ENCODE data around the gene C4orf50. TPM values are rescaled to one million over a fixed set of nuclear protein-coding genes. Genes with fewer than 3 reads are reported as not detected.

C4orf50 gene
- polyA plus RNA-seq (2013) = not detected in 2 replicates

DNA sequence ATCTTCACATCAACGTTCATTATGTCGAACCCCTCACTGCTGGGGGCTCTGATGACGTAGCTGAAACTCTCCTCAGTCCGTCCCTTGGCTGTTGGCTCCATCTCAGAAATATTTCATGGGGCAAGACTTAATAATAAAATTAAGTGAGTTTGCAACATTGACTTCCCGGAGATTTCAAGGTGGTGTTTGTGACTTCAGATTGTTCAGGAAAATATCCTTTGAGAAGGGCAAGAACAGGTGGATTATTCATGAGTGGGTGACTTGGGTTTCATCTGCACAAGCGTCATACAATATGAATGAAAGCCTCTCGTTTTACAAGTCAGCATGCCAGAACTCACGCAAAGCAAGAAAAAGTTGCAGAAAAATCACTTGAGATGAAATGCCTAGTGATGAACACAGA, at the start of gene C4orf50:
Gene C4orf50, minus strand, starts transcription at position 101 of the 400 bp plus-strand sequence.
- Histone ChIP-seq H3K4me3 (ENCODE audit: low read depth, low read length) (no peak within 1 kb of the TSS), H3K14ac (ENCODE audit: low read length) (no peak within 1 kb of the TSS), H3K27me3 (ENCODE audit: insufficient read depth, low read length) (no peaks in the 10 kb centered on the region), H3K79me1 (ENCODE audit: low read length) (no peaks in the 10 kb centered on the region), H3K36me3 (ENCODE audit: control insufficient read depth in 1 of 2, insufficient read depth in 2 of 2, low read length in 2 of 2) (no peaks in the 10 kb centered on the region), H2AFZ (ENCODE audit: insufficient read depth, low read length, poor library complexity) (no peak within 1 kb of the TSS), H3K23ac (ENCODE audit: low read length) (no peak within 1 kb of the TSS), H3K4me1 (ENCODE audit: control insufficient read depth in 1 of 2, insufficient read depth in 2 of 2, low read length in 2 of 2) (no peaks in the 10 kb centered on the region), H3K4ac (ENCODE audit: low read depth, low read length) (no peak within 1 kb of the TSS), H2BK5ac (ENCODE audit: low read depth, low read length, poor library complexity) (no peak within 1 kb of the TSS), H3K18ac (ENCODE audit: low read length) (no peak within 1 kb of the TSS), H3K79me2 (ENCODE audit: control insufficient read depth, insufficient read depth, low read length, poor library complexity) (no peaks in the 10 kb centered on the region), H3K9ac (ENCODE audit: low read length) (no peak within 1 kb of the TSS), H3K27ac (ENCODE audit: low read depth, low read length) (no peak within 1 kb of the TSS), H3K9me3 (ENCODE audit: insufficient read depth, low read depth, low read length) (no peaks in the 10 kb centered on the region), H4K8ac (ENCODE audit: low read depth, low read length) (no peak within 1 kb of the TSS), H4K12ac (ENCODE audit: low read depth, low read length) (no peak within 1 kb of the TSS), H2BK12ac (ENCODE audit: low read length) (no peak within 1 kb of the TSS), H2BK120ac (ENCODE audit: insufficient read depth, low read length, poor library complexity) (no peak within 1 kb of the TSS), H4K91ac (ENCODE audit: low read depth, low read length) (no peak within 1 kb of the TSS), H3K4me2 (ENCODE audit: low read length) (no peak within 1 kb of the TSS), H2AK5ac (ENCODE audit: low read length) (no peak within 1 kb of the TSS)
- no CpG with 5 or more reads among the region's 8 CpGs for WGBS (ENCODE audit: extremely low coverage, insufficient coverage, insufficient read length)
- no peak for DNase-seq

DNA sequence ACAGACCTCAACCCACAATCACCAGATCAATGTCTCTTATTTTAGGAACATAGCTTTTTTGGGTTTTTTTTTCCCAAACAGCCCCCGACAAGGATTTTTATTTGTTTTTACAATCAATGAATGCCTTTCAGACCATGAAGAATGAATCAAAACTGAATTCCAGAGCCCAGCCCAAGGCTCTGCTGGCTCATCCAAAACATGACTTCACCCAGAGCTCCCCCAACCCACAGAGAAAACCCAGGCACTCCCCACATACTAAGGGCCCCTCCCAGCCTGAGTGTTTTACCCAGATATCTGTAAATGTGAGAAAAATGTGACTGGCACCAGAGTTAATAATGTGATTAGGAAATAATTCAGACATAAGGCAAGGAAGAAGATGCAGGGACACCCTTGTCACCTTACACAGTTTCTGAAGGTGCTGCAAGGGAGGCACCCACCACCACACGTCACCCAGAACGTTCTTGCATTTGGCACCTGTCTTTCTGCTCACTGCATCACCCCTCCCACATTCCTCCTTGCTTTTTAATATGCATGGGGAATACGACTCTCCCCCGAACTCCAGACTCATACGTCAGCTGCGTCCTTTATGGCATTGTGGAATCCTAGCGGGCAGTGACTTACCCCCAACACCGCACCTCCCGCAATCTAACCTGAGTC, 47.8 kb upstream of the C4orf50 start:
- Histone ChIP-seq H3K4me1 (ENCODE audit: control insufficient read depth in 1 of 2, insufficient read depth in 2 of 2, low read length in 2 of 2) (no peaks in the 10 kb centered on the region), H3K27me3 (ENCODE audit: insufficient read depth, low read length) (no peaks in the 10 kb centered on the region), H3K36me3 (ENCODE audit: control insufficient read depth in 1 of 2, insufficient read depth in 2 of 2, low read length in 2 of 2) (no peaks in the 10 kb centered on the region), H3K4me2 (ENCODE audit: low read length) (no peak overlapping the region), H3K79me1 (ENCODE audit: low read length) (no peaks in the 10 kb centered on the region), H3K9me3 (ENCODE audit: insufficient read depth, low read depth, low read length) (peaks cover 14% of the 10 kb centered on the region), H4K8ac (ENCODE audit: low read depth, low read length) (no peak overlapping the region), H2AK5ac (ENCODE audit: low read length) (no peak overlapping the region), H4K12ac (ENCODE audit: low read depth, low read length) (no peak overlapping the region), H3K4ac (ENCODE audit: low read depth, low read length) (no peak overlapping the region), H3K79me2 (ENCODE audit: control insufficient read depth, insufficient read depth, low read length, poor library complexity) (no peaks in the 10 kb centered on the region), H3K14ac (ENCODE audit: low read length) (no peak overlapping the region), H3K4me3 (ENCODE audit: low read depth, low read length) (no peak overlapping the region), H4K91ac (ENCODE audit: low read depth, low read length) (no peak overlapping the region), H2BK5ac (ENCODE audit: low read depth, low read length, poor library complexity) (no peak overlapping the region), H2BK12ac (ENCODE audit: low read length) (no peak overlapping the region), H2AFZ (ENCODE audit: insufficient read depth, low read length, poor library complexity) (no peak overlapping the region), H3K23ac (ENCODE audit: low read length) (no peak overlapping the region), H2BK120ac (ENCODE audit: insufficient read depth, low read length, poor library complexity) (no peak overlapping the region), H3K18ac (ENCODE audit: low read length) (no peak overlapping the region), H3K27ac (ENCODE audit: low read depth, low read length) (no peak overlapping the region), H3K9ac (ENCODE audit: low read length) (no peak overlapping the region)
- no peak for DNase-seq
- WGBS (ENCODE audit: extremely low coverage, insufficient coverage, insufficient read length) = no CpG with 5 or more reads among the region's 10 CpGs

DNA sequence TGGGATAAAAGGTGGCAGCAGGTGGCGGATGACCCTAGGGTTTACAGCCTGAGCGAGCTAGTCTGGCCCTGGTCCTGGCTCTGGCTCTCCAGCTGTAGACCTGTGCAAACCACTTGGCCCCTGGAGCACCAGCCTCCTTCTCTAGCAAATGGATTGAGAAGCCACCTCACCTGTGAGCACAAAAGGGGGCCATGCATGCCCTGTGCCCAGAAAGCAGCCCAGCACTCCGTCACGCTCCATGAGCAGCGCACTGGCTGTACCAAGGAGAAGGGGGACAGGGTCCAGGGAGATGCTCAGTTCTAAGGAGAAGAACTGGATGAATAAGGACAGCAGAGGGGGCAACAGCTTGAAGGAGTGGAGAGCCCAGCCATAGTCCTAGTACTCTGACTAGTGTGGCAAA, 46.9 kb upstream of the C4orf50 start:
- Histone ChIP-seq H3K4ac (ENCODE audit: low read depth, low read length) (no peak overlapping the region), H2AK5ac (ENCODE audit: low read length) (no peak overlapping the region), H3K4me2 (ENCODE audit: low read length) (no peak overlapping the region), H3K4me3 (ENCODE audit: low read depth, low read length) (no peak overlapping the region), H3K23ac (ENCODE audit: low read length) (no peak overlapping the region), H3K27me3 (ENCODE audit: insufficient read depth, low read length) (no peaks in the 10 kb centered on the region), H3K79me2 (ENCODE audit: control insufficient read depth, insufficient read depth, low read length, poor library complexity) (no peaks in the 10 kb centered on the region), H4K12ac (ENCODE audit: low read depth, low read length) (no peak overlapping the region), H3K14ac (ENCODE audit: low read length) (no peak overlapping the region), H2AFZ (ENCODE audit: insufficient read depth, low read length, poor library complexity) (no peak overlapping the region), H3K9me3 (ENCODE audit: insufficient read depth, low read depth, low read length) (peaks cover 20% of the 10 kb centered on the region), H3K18ac (ENCODE audit: low read length) (no peak overlapping the region), H4K8ac (ENCODE audit: low read depth, low read length) (no peak overlapping the region), H4K91ac (ENCODE audit: low read depth, low read length) (no peak overlapping the region), H2BK5ac (ENCODE audit: low read depth, low read length, poor library complexity) (no peak overlapping the region), H2BK12ac (ENCODE audit: low read length) (no peak overlapping the region), H3K27ac (ENCODE audit: low read depth, low read length) (no peak overlapping the region), H3K79me1 (ENCODE audit: low read length) (no peaks in the 10 kb centered on the region), H2BK120ac (ENCODE audit: insufficient read depth, low read length, poor library complexity) (no peak overlapping the region), H3K36me3 (ENCODE audit: control insufficient read depth in 1 of 2, insufficient read depth in 2 of 2, low read length in 2 of 2) (no peaks in the 10 kb centered on the region), H3K4me1 (ENCODE audit: control insufficient read depth in 1 of 2, insufficient read depth in 2 of 2, low read length in 2 of 2) (no peaks in the 10 kb centered on the region), H3K9ac (ENCODE audit: low read length) (no peak overlapping the region)
- DNase-seq = no peak
- WGBS (ENCODE audit: extremely low coverage, insufficient coverage, insufficient read length) = no CpG with 5 or more reads among the region's 5 CpGs

DNA sequence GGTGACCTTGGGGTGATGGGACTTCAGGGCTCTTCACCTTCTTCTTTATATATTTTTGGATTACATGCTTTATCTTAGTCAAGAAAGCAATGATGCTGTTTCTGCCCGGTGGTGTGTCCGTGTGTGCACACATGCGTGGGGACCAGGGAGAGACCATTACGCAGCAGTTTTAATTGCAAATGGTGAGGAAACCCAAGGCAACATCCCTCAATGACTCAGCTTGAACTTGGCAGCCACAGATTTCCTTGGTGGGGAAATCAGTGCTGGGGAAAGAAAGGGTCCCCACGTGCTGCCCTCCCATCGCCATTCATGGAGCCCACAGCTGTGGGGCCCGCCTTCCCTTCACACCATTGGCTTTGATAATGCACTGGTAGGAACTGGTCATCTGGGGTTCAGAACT, 46.2 kb upstream of the C4orf50 start:
- H2BK120ac ChIP-seq (ENCODE audit: insufficient read depth, low read length, poor library complexity) = no peak overlapping the region
- WGBS (ENCODE audit: extremely low coverage, insufficient coverage, insufficient read length) = no CpG with 5 or more reads among the region's 7 CpGs
- DNase-seq = no peak
- no peak overlapping the region for H2AFZ ChIP-seq (ENCODE audit: insufficient read depth, low read length, poor library complexity)
- H2AK5ac ChIP-seq (ENCODE audit: low read length) = no peak overlapping the region
- no peaks in the 10 kb centered on the region for H3K27me3 ChIP-seq (ENCODE audit: insufficient read depth, low read length)
- H4K91ac ChIP-seq (ENCODE audit: low read depth, low read length) = no peak overlapping the region
- H3K9ac ChIP-seq (ENCODE audit: low read length) = no peak overlapping the region
- H2BK12ac ChIP-seq (ENCODE audit: low read length) = no peak overlapping the region
- no peak overlapping the region for H3K4me2 ChIP-seq (ENCODE audit: low read length)
- peaks cover 25% of the 10 kb centered on the region for H3K9me3 ChIP-seq (ENCODE audit: insufficient read depth, low read depth, low read length)
- no peaks in the 10 kb centered on the region for H3K4me1 ChIP-seq (ENCODE audit: control insufficient read depth in 1 of 2, insufficient read depth in 2 of 2, low read length in 2 of 2)
- H2BK5ac ChIP-seq (ENCODE audit: low read depth, low read length, poor library complexity) = no peak overlapping the region
- H3K27ac ChIP-seq (ENCODE audit: low read depth, low read length) = no peak overlapping the region
- no peaks in the 10 kb centered on the region for H3K36me3 ChIP-seq (ENCODE audit: control insufficient read depth in 1 of 2, insufficient read depth in 2 of 2, low read length in 2 of 2)
- no peak overlapping the region for H3K4ac ChIP-seq (ENCODE audit: low read depth, low read length)
- no peaks in the 10 kb centered on the region for H3K79me1 ChIP-seq (ENCODE audit: low read length)
- no peak overlapping the region for H4K8ac ChIP-seq (ENCODE audit: low read depth, low read length)
- H3K4me3 ChIP-seq (ENCODE audit: low read depth, low read length) = no peak overlapping the region
- no peak overlapping the region for H3K14ac ChIP-seq (ENCODE audit: low read length)
- H3K23ac ChIP-seq (ENCODE audit: low read length) = no peak overlapping the region
- no peak overlapping the region for H4K12ac ChIP-seq (ENCODE audit: low read depth, low read length)
- no peaks in the 10 kb centered on the region for H3K79me2 ChIP-seq (ENCODE audit: control insufficient read depth, insufficient read depth, low read length, poor library complexity)
- no peak overlapping the region for H3K18ac ChIP-seq (ENCODE audit: low read length)
